HG03108 (cell line): ENCODE results near the gene MYDGF.
"Not testable (repeated sequence)": the region's sequence is repeated elsewhere in the genome, so short reads cannot be mapped to it uniquely, and the experiment has no call there.

ENCODE experiments used
- ATAC-seq: cut with Tn5 transposase; IDR thresholded peaks from one replicate; pipeline ENCODE4 v1.9.1; 2021; ENCODE audit warnings: moderate library complexity; ENCODE audit not compliant: unreplicated experiment

MYDGF gene

DNA sequence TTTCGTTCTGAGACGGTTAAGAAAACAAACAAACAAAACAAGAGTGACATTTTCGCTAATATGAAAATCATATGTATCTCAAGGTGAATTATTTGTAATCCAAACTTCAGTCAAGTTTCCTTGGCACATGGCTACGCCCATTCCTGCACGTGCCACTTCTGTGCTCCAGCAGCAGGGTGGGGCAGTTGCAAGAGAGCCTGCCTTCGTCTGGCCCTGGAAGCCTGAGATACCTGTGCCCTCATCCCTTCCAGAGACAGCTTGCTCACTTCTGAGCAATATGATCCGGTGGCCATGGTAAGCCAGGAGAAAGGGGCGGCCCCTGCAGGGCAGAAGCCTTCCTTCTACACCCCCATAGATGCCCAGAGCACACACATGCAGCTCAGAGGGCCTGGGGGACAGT, 31.4 kb upstream of the MYDGF start:
- no peak for ATAC-seq

DNA sequence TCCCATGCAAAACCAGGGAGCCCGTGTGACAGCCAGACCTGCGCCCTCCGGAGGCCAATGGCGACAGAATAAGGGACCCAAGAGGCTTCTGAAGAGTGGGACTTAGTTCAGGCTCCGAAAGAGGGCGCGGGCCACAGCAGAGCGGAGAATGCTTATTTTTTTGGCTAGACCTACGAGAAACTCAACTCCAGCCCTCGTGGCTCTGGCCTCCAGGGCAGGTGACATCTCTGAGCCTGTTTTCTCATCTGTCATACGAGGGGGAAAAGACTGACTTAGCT, 30.5 kb upstream of the MYDGF start:
- ATAC-seq, result no peak

DNA sequence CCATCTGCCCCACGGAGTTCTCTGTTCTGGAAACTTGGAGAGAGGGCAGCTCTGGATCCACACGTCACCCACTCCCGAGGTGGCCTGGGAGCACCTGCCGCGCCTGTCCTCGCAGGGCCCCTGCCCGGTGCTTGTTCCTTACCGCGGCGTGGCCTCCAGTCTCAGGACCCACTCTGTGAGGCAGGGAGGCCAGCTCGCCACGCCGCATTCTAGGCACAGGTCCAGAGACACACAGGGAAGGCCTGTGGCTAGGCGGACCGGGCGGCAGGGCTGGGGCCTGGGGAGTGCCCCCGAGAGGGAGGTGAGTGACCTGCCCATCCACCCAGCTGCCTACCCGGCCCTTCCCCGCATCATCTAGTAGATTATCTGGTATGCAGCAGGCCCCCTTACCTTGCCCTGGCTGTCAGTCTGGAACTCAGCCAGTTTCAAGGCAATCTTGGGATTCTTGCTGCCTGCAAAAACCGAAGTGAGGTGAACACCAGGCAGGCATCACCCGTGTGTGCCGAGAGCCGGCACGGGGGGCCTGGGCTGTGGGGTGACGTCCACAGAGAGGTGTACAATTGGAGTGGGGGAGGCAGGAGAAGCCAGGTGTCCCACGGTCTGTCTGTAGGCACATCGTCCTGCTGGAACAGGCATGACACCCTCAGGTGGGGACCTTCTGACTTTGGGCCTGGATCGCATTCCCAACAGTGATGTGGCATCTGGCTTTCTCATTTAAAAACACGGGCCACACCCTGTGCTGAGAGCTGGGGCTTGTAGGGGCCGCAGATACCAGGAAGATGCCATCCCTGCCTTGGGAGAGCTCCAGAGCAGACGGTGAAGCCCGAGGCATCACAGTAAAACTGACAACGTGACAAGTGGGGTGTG, 29.9 kb upstream of the MYDGF start:
- no peak for ATAC-seq

DNA sequence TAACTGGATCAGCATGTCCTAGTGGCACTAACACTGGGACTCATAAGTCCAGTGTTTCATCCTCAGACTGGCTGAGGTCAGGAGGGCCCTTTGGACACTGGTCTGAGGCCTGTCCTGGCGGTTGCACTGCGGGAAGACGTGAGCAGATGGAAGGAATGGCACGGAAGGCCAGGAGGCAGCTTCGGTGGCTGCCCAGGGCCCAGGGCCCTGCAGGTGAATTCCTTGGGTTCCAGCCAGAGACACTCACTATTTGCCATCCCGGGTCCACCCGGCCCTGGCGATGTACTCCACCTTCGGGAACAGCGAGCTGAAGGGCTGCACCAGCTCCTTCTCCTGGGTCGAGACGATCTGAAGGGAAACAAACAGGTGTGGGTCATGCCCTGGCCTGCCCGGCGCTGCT, 27.2 kb upstream of the MYDGF start:
- ATAC-seq, result no peak

DNA sequence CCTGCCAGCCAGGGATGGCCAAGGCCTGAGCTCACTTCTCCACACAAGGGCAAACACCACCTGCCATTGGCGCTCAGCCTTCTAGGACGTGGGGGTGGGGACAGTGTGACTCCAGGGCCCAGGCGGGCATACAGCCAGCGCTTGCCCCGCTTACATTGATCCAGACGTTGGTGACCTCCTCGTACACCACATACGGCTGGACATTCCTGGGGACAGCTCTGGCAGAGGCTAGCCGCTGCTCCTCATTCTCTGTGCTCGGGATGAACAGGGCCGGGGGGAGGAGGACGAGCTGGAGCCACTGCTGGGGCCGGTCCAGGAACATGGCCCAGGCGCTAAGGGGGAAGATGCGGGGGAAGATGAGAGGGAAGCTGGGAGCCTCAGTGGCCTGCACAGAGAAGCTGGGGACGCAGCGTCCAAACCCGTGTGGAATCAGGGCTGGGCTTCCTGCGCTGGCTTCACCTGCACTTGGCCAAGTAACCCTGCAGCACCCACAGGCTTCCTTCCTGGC, 25.1 kb upstream of the MYDGF start:
- no peak for ATAC-seq

DNA sequence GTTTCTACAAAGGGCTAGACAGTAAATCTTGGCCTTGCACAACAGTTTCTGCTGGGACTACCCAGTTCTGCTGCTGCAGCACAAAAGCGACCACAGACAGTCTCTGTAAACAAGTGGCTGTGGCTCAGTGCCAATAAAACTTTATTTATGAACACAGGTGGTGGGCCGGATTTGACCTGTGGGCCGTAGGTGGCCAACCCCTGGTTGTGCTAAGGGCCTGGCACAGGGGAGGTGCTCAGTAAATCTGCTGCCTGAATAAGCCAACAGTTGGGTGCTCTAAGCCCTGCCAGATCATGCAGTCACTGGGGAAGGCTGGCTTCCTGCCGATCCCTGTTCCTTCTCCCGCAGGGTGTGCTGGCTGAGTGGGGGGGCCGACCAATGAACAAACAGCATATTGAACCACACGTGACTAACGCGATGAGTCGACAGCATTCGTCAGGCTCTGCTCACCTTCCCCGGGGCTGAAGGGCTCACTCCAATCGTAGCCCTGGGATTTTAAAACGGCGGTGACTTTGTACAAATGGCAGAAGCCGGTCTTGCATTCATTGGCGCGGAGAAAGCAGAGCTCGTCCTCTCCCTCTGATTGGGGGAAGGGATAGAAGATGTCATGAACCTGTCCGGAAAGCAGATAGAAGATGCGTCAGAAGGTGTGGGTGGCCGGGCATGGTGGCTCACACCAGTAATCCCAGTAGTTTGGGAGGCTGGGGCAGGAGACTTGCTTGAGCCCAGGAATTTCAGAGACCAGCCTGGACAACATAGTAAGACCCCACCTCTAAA, 24.3 kb upstream of the MYDGF start:
- ATAC-seq, result no peak

DNA sequence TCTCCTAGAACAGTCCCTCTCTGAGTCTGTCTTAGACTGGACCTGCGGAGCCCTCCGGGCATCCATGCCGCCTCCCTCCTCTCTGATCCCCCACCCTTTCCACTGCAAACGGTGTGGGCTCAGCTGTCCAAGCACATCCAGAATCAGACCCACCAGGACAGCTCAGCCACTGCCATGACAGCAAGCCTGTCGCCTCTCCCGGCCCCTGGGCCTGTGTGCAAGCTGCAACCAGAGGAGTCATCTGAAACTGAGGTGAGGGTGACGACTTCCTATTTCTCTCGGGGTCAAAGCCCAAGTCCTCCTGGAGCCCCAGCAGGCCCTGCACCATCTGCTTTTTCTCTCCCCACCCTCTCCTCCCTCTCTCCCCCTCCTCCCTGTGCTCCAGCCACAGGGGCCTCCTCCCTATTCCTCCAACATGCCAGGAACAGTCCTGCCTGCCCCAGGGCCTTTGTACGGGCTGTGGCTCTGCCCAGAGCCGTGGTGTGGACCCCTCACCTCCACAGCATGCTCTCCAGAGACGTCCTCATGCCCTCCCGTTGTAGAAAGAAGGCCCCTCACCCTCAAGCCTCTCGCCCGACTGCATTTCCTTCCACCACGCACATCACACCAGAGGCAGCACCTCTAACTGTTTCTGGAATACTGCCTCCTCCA, 23.5 kb upstream of the MYDGF start:
- ATAC-seq, result no peak

DNA sequence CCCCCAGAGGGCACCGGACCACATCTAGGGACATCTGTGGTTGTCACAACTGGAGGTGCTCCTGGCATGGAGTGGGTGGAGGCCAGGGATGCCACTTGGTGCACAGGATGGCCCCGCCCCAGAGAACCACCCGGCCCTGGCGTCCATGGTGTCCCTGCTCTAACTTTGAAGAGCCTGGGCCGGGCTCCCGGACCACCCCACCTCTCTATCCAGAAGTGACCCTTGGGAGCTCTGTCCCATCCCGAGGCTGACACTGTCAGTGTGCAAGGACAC, 22.9 kb upstream of the MYDGF start:
- ATAC-seq, result no peak

DNA sequence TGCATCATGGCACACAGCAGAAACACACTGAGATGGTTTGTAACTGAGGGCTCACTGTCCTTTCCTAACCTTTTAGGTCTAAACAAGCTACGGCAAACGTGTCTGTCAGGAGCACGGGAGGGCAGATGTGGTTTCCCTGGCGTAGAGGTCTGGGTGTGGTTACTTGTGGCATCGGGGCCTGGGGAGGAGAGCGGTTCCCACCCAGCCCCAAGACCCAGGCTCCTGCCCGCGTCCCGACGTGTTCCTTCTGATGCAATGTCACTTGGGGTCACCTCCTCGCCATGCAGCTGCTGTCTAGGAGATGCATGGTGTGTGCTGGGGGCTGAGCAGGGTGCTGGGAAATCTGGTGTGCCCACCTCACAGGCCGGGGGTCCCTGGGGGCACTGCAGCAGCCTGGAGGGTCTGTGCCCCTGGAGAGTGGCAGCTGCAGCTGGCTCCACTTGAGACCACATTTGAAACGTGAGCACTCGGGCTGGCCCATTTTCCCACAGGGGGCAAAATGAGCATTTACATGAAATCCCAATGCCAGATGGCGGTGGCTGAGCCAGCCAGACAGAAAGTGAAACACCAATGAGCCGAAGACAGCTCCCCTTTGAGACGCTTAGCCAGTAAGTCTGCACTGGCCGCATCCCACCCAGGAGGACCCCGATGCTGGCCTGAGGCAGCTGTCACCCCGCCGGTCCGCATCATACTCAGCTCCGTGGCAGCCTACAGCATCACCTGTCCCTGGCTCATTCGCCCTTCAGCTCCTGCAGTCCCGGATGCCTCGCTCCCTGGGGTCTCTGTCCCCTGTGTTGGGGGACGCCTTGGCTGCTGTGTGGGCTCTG, 22.3 kb upstream of the MYDGF start:
- ATAC-seq, result no peak

DNA sequence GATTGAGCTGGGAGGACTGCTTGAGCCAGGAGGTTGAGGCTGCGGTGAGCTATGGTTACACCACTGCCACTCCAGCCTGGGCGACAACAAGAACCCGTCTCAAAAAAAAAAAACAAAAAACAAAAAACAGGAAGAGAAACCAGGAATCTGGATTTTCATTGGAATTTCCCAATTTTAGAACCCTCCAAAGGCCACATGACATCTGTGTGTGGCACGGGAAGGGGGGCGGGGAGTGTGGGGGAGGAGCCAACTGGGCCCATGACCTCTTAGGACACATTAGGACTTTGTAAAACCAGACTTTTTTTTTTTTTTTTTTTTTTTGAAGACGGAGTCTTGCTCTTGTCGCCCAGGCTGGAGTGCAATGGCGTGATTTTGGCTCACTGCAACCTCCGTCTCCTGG, 21.2 kb upstream of the MYDGF start:
- no peak for ATAC-seq

DNA sequence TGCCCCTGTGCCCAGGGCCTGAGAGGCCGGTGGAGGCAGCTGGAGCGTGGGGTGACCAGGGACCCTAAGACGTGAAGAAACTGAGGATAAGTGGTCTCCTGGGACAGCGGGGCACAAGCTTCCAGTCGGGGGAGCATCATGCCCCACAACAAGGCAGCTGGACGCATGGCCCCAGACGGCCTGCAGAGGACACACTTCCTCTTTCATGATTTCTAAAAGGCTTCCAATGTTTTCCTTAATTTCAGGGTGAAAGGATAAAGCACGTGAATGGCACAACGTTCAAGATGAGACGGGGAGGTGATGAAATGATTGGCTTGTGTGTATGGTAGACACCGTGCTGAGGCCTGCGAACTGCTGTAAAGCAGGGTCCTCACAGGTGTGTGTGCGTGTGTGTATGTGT, 20.2 kb upstream of the MYDGF start:
- no peak for ATAC-seq

DNA sequence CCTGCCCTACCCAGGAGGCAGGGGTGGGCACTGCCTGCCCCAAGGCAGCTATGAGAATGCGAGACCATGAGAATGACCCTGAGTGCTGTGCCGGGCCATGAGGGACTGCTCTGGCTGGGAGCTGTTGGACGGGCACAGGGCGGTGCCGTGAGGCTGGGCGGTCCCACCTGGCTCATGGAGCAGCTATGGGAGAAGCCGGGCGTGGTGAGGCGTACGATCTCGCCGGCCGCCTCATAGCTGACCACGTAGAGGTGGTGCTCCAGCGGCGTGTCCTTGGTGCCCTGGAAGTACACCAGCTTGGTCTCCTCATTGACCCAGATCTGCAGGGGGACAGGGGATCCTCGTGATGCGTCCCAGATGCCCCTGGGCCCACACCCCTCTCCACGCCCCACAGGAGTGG, 19.3 kb upstream of the MYDGF start:
- no peak for ATAC-seq

DNA sequence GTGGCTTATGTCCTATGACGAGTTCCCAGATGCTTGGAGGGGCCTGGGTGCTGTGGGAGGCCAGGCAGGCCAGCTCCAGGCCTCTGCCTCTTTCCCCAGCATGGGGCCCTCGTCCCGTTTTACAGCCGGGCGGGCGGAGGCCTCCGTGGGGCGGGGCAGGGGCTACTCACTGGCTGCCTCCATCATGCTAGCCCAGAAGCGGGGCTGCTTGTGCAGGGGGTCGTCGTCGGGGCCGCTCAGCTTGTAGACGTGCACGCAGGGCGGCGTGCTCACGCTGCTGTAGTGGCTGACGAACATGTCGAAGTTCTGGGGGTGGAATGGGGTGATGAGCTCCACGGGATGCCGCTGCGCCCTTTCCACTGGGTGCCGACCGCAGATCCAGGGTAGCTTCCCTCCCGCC, 18.4 kb upstream of the MYDGF start:
- no peak for ATAC-seq

DNA sequence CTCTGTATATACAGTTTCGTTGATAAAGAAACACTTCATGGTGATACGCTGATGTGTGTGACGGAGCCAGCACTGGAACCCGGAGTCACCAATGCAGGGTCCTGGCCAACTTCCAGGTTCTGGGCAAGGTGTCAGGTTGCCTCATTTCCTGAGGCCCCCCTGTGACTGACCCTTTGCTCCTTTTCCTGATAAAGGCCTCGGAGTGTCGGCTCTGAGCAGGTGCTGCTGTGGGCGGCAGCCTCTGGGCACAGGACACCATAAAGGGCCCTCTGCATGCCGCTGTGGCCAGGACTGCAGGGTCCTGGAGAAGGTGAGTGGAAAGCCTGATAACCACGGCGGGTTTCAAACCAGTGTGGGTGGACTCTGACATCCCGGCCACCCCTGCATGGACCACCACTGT, 17.3 kb upstream of the MYDGF start:
- no peak for ATAC-seq

DNA sequence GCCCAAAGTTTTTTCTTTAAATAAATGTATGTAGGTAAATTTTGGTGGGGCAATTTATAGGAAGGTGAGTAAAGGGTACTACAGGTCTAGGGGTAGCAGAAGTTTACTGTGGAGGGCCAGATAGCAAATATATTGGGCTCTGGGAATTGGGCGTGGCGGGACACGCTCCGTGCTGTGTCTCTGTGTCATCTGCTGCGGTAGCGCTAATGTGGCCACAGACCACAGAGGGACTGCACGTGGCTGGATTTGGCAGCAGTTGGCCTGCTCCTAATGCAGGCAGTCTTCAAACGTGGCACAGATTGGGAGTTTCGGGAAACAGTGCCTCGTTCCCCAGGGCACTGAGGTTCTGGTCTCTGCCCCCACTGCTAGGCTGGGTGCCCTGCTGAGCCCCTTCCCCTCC, 16.6 kb upstream of the MYDGF start:
- no peak for ATAC-seq

DNA sequence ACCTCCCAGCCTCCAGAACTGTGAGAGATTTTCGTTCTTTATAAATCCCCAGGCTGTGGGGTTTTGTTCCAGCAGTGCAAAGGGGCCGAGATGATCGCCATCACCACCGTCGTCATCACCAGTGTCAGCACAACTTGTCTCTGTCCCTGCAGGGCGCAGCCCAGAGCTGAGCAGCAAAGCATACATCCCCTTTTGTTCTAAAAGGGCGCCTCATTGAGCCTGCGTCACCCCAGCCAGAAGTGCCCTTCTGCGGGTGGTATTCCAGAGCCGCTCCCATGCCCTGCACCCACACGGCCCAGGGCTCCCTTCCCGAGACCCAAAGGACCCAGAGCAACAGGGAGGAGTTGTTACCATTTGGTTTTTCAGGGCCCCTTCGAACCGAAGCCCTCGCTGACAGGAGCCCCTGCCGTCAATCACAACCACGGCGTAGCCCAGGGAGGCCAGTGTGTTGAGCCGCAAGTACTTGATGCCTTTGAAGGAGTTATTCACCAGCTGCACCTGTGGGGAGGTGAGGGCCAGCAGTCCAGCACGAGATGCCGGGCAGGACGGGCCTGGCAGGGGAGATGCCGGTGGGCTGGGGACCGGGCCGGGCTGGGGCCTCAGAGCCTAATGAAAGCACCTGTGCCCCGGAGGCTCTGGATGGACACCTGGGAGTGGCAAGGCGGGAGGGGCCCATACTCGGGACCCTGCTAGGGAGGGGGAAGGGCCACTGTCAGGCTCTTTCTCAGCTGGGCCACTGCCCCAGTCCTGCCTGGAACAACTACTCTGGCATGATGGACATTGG, 14.4 kb upstream of the MYDGF start:
- no peak for ATAC-seq

DNA sequence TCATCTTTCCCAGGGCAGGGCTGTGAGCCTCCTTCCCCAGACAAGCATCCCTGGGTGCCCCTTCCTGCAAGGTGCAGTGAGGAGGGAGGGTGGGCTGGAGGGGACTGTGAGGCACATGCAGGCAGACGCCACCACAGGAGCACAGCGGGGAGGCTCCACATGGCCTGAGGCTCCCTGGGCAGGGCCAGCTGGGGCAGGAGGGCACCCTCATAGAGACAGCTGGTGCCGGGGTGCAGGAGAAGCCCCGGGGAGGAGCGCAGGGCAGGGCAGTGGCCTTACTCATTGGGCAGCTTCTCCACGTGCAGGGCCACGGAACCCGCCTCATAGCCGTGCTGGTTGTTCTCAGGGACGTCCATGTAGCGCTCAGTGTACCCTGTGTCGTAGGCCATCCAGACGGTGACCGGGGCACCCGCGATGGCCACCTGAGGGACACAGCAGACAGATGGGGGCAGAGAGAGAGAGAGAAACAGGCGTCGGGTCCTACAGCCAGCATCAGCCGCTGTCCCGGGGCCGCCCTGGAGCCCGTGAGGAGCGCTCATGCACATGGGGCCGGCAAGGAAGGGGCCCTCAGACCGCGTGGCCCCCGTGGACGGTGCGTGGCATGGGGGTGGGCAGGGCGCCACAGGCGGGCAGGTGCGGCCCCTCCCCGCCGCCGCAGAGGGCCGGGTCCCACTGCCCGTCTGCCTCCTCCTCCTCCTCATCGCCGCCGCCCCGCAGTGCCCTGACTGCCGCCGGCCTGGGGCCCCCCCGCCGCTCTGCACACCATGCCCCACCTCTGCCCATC, 12.5 kb upstream of the MYDGF start:
- ATAC-seq, result no peak

DNA sequence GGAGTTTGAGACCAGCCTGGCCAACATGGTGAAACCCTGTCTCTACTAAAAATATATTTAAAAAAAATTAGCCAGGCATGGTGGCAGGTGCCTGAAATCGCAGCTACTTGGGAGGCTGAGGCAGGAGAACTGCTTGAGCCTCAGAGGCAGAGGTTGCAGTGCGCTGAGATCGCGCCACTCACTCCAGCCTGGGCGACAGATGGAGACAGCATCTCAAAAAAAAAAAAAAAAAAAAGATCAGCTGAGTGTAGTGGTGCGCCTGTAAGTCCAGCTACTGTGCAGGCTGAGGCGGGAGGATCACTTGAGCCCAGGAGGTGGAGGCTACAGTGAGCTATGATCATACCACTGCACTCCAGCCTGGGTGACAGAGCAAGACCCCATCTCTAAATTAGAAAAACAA, 9.9 kb upstream of the MYDGF start:
- ATAC-seq, result not testable (repeated sequence)

DNA sequence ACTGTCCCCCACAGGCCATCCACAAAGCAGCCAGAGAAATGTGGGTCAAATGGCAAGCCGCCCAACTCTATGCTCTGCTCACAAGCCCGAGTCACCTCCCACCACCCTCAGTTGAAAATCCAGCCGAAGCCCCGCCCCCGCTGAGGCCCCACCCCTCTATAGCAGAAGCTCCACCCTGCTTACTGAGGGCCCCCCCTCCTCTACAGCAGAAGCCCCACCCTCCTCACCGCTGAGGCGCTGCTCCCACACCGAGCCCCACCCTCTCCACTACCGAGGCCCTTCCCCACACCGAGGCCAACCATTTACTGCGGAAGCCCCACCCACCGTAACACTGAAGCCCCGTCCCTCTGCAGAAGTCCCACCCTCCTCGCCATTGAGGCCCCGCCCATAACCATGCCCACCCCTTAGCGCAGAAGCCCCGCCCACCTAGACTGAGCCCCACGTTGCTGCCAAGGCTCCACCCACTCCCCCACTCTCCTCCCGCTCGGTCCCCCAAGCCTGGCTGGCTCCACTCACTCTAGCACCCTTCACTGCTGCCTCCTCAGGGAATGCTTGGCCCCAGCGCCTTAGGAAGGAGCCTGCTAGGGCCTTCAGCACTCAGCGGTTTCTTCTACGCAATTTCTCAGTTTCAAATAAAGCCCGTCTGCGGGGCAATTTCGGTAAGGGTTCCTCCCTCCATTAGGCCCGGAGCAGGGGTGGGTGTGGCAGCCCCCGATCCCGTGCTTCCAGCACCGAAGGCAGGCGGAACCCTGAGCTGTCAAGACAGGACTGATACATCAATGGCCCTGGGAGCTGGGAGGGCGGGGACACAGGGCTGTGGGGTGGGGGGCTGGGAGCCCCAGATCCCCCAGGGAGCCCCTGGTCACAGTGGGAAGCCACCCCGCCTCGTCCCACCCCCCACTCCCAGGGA, 9.0 kb upstream of the MYDGF start:
- no peak for ATAC-seq
